Activated T-helper 1 cell treated with anti-CD3 and anti-CD28 coated beads, Interleukin-12 subunit alpha, Interleukin-12 subunit beta, Interleukin-2, Interleukin-4 antibody, amounts not matched to agents 30 ng/mL and 10 ng/mL and 1 ng/mL, durations not matched to agents 14 hours and 24 hours and 36 hours (primary cell): Measurements from ENCODE around the gene SLC17A6. TPM values are rescaled to one million over a fixed set of nuclear protein-coding genes. Genes with fewer than 3 reads are reported as not detected.

ENCODE experiments used
- DNase-seq: peaks from one replicate; pipeline ENCODE4 v3.0.0; 2021; ENCODE audit warnings: low spot score
- H3K27ac Mint-ChIP-seq: one replicate; pipeline ENCODE4 v1.8.0; 2021; ENCODE audit warnings: mild to moderate bottlenecking, mixed read lengths
- H3K27me3 Mint-ChIP-seq: one replicate; pipeline ENCODE4 v1.8.0; 2022; ENCODE audit warnings: mild to moderate bottlenecking, moderate library complexity, mixed read lengths; ENCODE audit not compliant: insufficient read depth
- H3K36me3 Mint-ChIP-seq: one replicate; pipeline ENCODE4 v1.8.0; 2021; ENCODE audit warnings: low read depth, mixed read lengths
- H3K4me1 Mint-ChIP-seq: one replicate; pipeline ENCODE4 v1.8.0; 2021; ENCODE audit warnings: low read depth, mixed read lengths
- H3K4me3 Mint-ChIP-seq: one replicate; pipeline ENCODE4 v1.8.0; 2021; ENCODE audit warnings: mild to moderate bottlenecking, moderate library complexity, mixed read lengths
- H3K9me3 Mint-ChIP-seq: one replicate; pipeline ENCODE4 v1.8.0; 2021; ENCODE audit warnings: mixed read lengths
- intact Hi-C: fragments of 100-400 bp; cut with micrococcal nuclease; formaldehyde crosslinking; loops from one replicate; pipeline ENCODE4 v1.15.1; 2024
- total RNA-seq: library from RNA; stranded (reverse); gene quantifications from 2 replicates; pipeline ENCODE4 v1.2.3, GENCODE V29; 2022

SLC17A6 gene
- total RNA-seq, 1 donor from 2014 or later = not detected

GRCh38 chr11:22343032-22343324 is 4.8 kb downstream of the SLC17A6 start:
- Mint-ChIP-seq H3K4me1 (peaks cover 3% of the 10 kb centered on the region), H3K9me3 (no peaks in the 10 kb centered on the region), H3K4me3 (no peak overlapping the region), H3K27ac (no peak overlapping the region), H3K36me3 (peaks cover 2% of the 10 kb centered on the region), H3K27me3 (peaks cover 75% of the 10 kb centered on the region)
- DNase-seq = no peak
- intact Hi-C loops = loop anchor here (5.0 kb wide), 1 partner anchor 89 kb away; no protein-coding TSS in a partner anchor

- Mint-ChIP-seq H3K27me3 (peaks cover 69% of the 10 kb centered on the region), H3K4me1 (no peaks in the 10 kb centered on the region), H3K27ac (no peak overlapping the region), H3K9me3 (no peaks in the 10 kb centered on the region), H3K4me3 (no peak overlapping the region), H3K36me3 (peaks cover 2% of the 10 kb centered on the region)
- DNase-seq = no peak
- intact Hi-C loops = loop anchor here (5.0 kb wide), 1 partner anchor 89 kb away; no protein-coding TSS in a partner anchor
Observed at GRCh38 chr11:22343371-22344032, 5.3 kb downstream of the SLC17A6 start.

- peaks cover 2% of the 10 kb centered on the region for H3K36me3 Mint-ChIP-seq
- no peaks in the 10 kb centered on the region for H3K4me1 Mint-ChIP-seq
- H3K4me3 Mint-ChIP-seq = no peak overlapping the region
- no peak for DNase-seq
- intact Hi-C loops = loop anchor here (5.0 kb wide), 1 partner anchor 88 kb away; no protein-coding TSS in a partner anchor
- H3K9me3 Mint-ChIP-seq = no peaks in the 10 kb centered on the region
- H3K27ac Mint-ChIP-seq = no peak overlapping the region
- peaks cover 67% of the 10 kb centered on the region for H3K27me3 Mint-ChIP-seq
Observed at GRCh38 chr11:22344081-22344480, 5.9 kb downstream of the SLC17A6 start.

GRCh38 chr11:22346282-22346681 is 8.1 kb downstream of the SLC17A6 start:
- Mint-ChIP-seq H3K27me3 (peaks cover 46% of the 10 kb centered on the region), H3K36me3 (peaks cover 2% of the 10 kb centered on the region)
- intact Hi-C loops = no loop called here

GRCh38 chr11:22347857-22348487 is 9.8 kb downstream of the SLC17A6 start:
- H3K9me3 Mint-ChIP-seq = no peaks in the 10 kb centered on the region
- no peak overlapping the region for H3K27ac Mint-ChIP-seq
- no peaks in the 10 kb centered on the region for H3K4me1 Mint-ChIP-seq
- DNase-seq = no peak
- no peak overlapping the region for H3K4me3 Mint-ChIP-seq
- H3K36me3 Mint-ChIP-seq = no peaks in the 10 kb centered on the region
- intact Hi-C loops = no loop called here
- peaks cover 31% of the 10 kb centered on the region for H3K27me3 Mint-ChIP-seq

More at GRCh38 chr11:22346282-22346681, 8.1 kb downstream of the SLC17A6 start:
- no peak overlapping the region for H3K4me3 Mint-ChIP-seq
- no peak overlapping the region for H3K27ac Mint-ChIP-seq
- DNase-seq = no peak
- H3K4me1 Mint-ChIP-seq = no peaks in the 10 kb centered on the region
- no peaks in the 10 kb centered on the region for H3K9me3 Mint-ChIP-seq

GRCh38 chr11:22349491-22349890 is 11.3 kb downstream of the SLC17A6 start:
- no peaks in the 10 kb centered on the region for H3K4me1 Mint-ChIP-seq
- no peaks in the 10 kb centered on the region for H3K36me3 Mint-ChIP-seq
- H3K4me3 Mint-ChIP-seq = no peak overlapping the region
- DNase-seq = no peak
- H3K27me3 Mint-ChIP-seq = peaks cover 18% of the 10 kb centered on the region
- intact Hi-C loops = no loop called here
- no peaks in the 10 kb centered on the region for H3K9me3 Mint-ChIP-seq
- H3K27ac Mint-ChIP-seq = no peak overlapping the region

- Mint-ChIP-seq H3K36me3 (no peaks in the 10 kb centered on the region), H3K27ac (no peak overlapping the region), H3K27me3 (no peaks in the 10 kb centered on the region), H3K9me3 (no peaks in the 10 kb centered on the region), H3K4me3 (no peak overlapping the region), H3K4me1 (no peaks in the 10 kb centered on the region)
- DNase-seq = no peak
- intact Hi-C loops = no loop called here
Observed at GRCh38 chr11:22359295-22359694, 21.1 kb downstream of the SLC17A6 start.

GRCh38 chr11:22371160-22371559 is 33.0 kb downstream of the SLC17A6 start:
- no peaks in the 10 kb centered on the region for H3K4me1 Mint-ChIP-seq
- no peak overlapping the region for H3K4me3 Mint-ChIP-seq
- intact Hi-C loops = no loop called here
- no peak for DNase-seq
- H3K36me3 Mint-ChIP-seq = no peaks in the 10 kb centered on the region
- no peak overlapping the region for H3K27ac Mint-ChIP-seq
- no peaks in the 10 kb centered on the region for H3K27me3 Mint-ChIP-seq
- H3K9me3 Mint-ChIP-seq = no peaks in the 10 kb centered on the region

GRCh38 chr11:22387126-22387525 is 48.9 kb downstream of the SLC17A6 start:
- H3K27me3 Mint-ChIP-seq = no peaks in the 10 kb centered on the region
- no peaks in the 10 kb centered on the region for H3K9me3 Mint-ChIP-seq
- DNase-seq = no peak
- no peaks in the 10 kb centered on the region for H3K4me1 Mint-ChIP-seq
- H3K36me3 Mint-ChIP-seq = no peaks in the 10 kb centered on the region
- no peak overlapping the region for H3K27ac Mint-ChIP-seq
- intact Hi-C loops = no loop called here
- no peak overlapping the region for H3K4me3 Mint-ChIP-seq

- Mint-ChIP-seq H3K36me3 (no peaks in the 10 kb centered on the region), H3K4me1 (no peaks in the 10 kb centered on the region), H3K27me3 (no peaks in the 10 kb centered on the region), H3K27ac (no peak overlapping the region), H3K4me3 (no peak overlapping the region), H3K9me3 (no peaks in the 10 kb centered on the region)
- intact Hi-C loops = no loop called here
- DNase-seq = no peak
Observed at GRCh38 chr11:22389526-22390282, 51.5 kb downstream of the SLC17A6 start.

- H3K36me3 Mint-ChIP-seq = no peaks in the 10 kb centered on the region
- H3K27me3 Mint-ChIP-seq = no peaks in the 10 kb centered on the region
- no peak for DNase-seq
- H3K4me3 Mint-ChIP-seq = no peak overlapping the region
- no peaks in the 10 kb centered on the region for H3K9me3 Mint-ChIP-seq
- no peak overlapping the region for H3K27ac Mint-ChIP-seq
- H3K4me1 Mint-ChIP-seq = no peaks in the 10 kb centered on the region
- intact Hi-C loops = no loop called here
Observed at GRCh38 chr11:22390283-22390655, 52.1 kb downstream of the SLC17A6 start.

- Mint-ChIP-seq H3K27ac (no peak overlapping the region), H3K4me3 (no peak overlapping the region), H3K27me3 (no peaks in the 10 kb centered on the region), H3K4me1 (no peaks in the 10 kb centered on the region), H3K9me3 (no peaks in the 10 kb centered on the region), H3K36me3 (no peaks in the 10 kb centered on the region)
- DNase-seq = no peak
- intact Hi-C loops = no loop called here
Observed at GRCh38 chr11:22392561-22392960, 54.4 kb downstream of the SLC17A6 start.

- no peaks in the 10 kb centered on the region for H3K36me3 Mint-ChIP-seq
- no peak overlapping the region for H3K4me3 Mint-ChIP-seq
- no peaks in the 10 kb centered on the region for H3K27me3 Mint-ChIP-seq
- H3K9me3 Mint-ChIP-seq = no peaks in the 10 kb centered on the region
- no peak overlapping the region for H3K27ac Mint-ChIP-seq
- no peak for DNase-seq
- intact Hi-C loops = no loop called here
- H3K4me1 Mint-ChIP-seq = no peaks in the 10 kb centered on the region
Observed at GRCh38 chr11:22405377-22405776, 67.2 kb downstream of the SLC17A6 start.
